H1 (cell line): ENCODE measurements around the gene C13orf42.

Source experiments
- ATF2 ChIP-seq: IDR thresholded peaks from 2 replicates; pipeline ENCODE4 v1.6.1; 2012; ENCODE audit warnings: low read length, inconsistent platforms
- BCL11A ChIP-seq, 2 experiments: IDR thresholded peaks; one replicate each; pipeline ENCODE4 v1.6.1; 2011; ENCODE audit warnings: low read depth in 2 of 2, low read length in 2 of 2, mild to moderate bottlenecking in 2 of 2
- BRCA1 ChIP-seq: IDR thresholded peaks from 2 replicates; pipeline ENCODE4 v1.6.1; 2012; ENCODE audit warnings: low read depth, low read length, improper control_type of control experiment
- CTCF ChIP-seq, 3 experiments: IDR thresholded peaks; 1 replicate in 2 of 3; 2 replicates in 1 of 3; pipeline versions ENCODE4 v1.5.1 to v1.6.1; 2011; ENCODE audit warnings: low read length in 3 of 3, mild to moderate bottlenecking in 3 of 3, inconsistent platforms in 2 of 3, low read depth in 1 of 3, moderate library complexity in 1 of 3; ENCODE audit not compliant: insufficient read depth in 1 of 3; ENCODE audit errors: control extremely low read depth in 1 of 3
- EP300 ChIP-seq, 2 experiments: IDR thresholded peaks; 1 replicate in 1 of 2; 2 replicates in 1 of 2; pipeline ENCODE4 v1.6.1; 2011 to 2012; ENCODE audit warnings: low read depth in 2 of 2, low read length in 2 of 2, mild to moderate bottlenecking in 2 of 2, borderline replicate concordance in 1 of 2, inconsistent platforms in 1 of 2, moderate library complexity in 1 of 2
- EZH2 ChIP-seq: fragments of 200-600 bp; sonication (generic); IDR thresholded peaks from 2 replicates; pipeline ENCODE4 v1.7.1; 2012; ENCODE audit warnings: low read depth, mild to moderate bottlenecking, moderate library complexity, low read length, inconsistent platforms; ENCODE audit not compliant: severe bottlenecking
- GABPA ChIP-seq: IDR thresholded peaks from 2 replicates; pipeline ENCODE4 v1.6.1; 2011; ENCODE audit warnings: mild to moderate bottlenecking, low read length, moderate library complexity, borderline replicate concordance; ENCODE audit not compliant: insufficient read depth
- NANOG ChIP-seq: IDR thresholded peaks from 2 replicates; pipeline ENCODE4 v1.6.1; 2011; ENCODE audit warnings: low read length, low read depth, mild to moderate bottlenecking, inconsistent platforms; ENCODE audit not compliant: insufficient read depth, poor library complexity, severe bottlenecking
- POLR2AphosphoS5 ChIP-seq: IDR thresholded peaks from 2 replicates; pipeline ENCODE4 v1.6.1; 2011; ENCODE audit warnings: low read depth, low read length
- RAD21 ChIP-seq, 2 experiments: IDR thresholded peaks in 1 of 2; conservative IDR thresholded peaks in 1 of 2; 2 replicates each; pipeline ENCODE4 v1.6.1; 2011; ENCODE audit warnings: low read depth in 2 of 2, low read length in 2 of 2, improper control_type of control experiment in 1 of 2, inconsistent platforms in 1 of 2, mild to moderate bottlenecking in 1 of 2, moderate library complexity in 1 of 2
- SP4 ChIP-seq: IDR thresholded peaks from 2 replicates; pipeline ENCODE4 v1.6.1; 2012; ENCODE audit warnings: low read length, inconsistent platforms
- SUZ12 ChIP-seq: fragments of 200-600 bp; sonication (generic); IDR thresholded peaks from 2 replicates; pipeline ENCODE4 v1.6.1; 2012; ENCODE audit warnings: mild to moderate bottlenecking, inconsistent platforms, low read length, moderate library complexity, mixed read lengths
- TAF7 ChIP-seq: optimal IDR thresholded peaks from 2 replicates; pipeline ENCODE3; 2011; ENCODE audit warnings: low read depth, mild to moderate bottlenecking, inconsistent platforms, low read length, moderate library complexity, borderline replicate concordance
- USF2 ChIP-seq: IDR thresholded peaks from 2 replicates; pipeline ENCODE4 v1.6.1; 2011; ENCODE audit warnings: low read length, improper control_type of control experiment

- TF ChIP-seq CTCF (IDR thresholded peaks at IDR 0.05; ENCODE audit: control extremely low read depth in 1 of 3, insufficient read depth in 1 of 3, low read depth in 1 of 3, low read length in 3 of 3), result no peak
- no peak for TF ChIP-seq RAD21 (IDR thresholded peaks at IDR 0.05 in 1 of 2, conservative IDR thresholded peaks at IDR 0.05 in 1 of 2; ENCODE audit: low read depth in 2 of 2, low read length in 2 of 2)
- TF ChIP-seq EP300 (IDR thresholded peaks at IDR 0.05; ENCODE audit: borderline replicate concordance in 1 of 2, low read depth in 2 of 2, low read length in 2 of 2), result no peak
- TF ChIP-seq ATF2, result peak; percentile 45; the same call in 1 of the 2 replicates
- TF ChIP-seq BRCA1, result no peak
- TF ChIP-seq USF2, result no peak
- no peak for TF ChIP-seq EZH2
- no peak for TF ChIP-seq SUZ12
- TF ChIP-seq TAF7, result no peak
- TF ChIP-seq NANOG, result no peak
- no peak for TF ChIP-seq GABPA
- no peak for TF ChIP-seq BCL11A (IDR thresholded peaks at IDR 0.05; ENCODE audit: low read depth in 2 of 2, low read length in 2 of 2)
- no peak for TF ChIP-seq SP4
- no peak for TF ChIP-seq POLR2AphosphoS5
Measured at GRCh38 chr13:51153527-51153926, 42.5 kb upstream of the C13orf42 start.
